Osteoblast (primary cell): ENCODE data around the gene CDKAL1. TPM values are rescaled to one million over a fixed set of nuclear protein-coding genes. Genes with fewer than 3 reads are reported as not detected.

ENCODE experiments used
- DNase-seq: peaks from one replicate; pipeline ENCODE4 v3.0.0; 2011; ENCODE audit warnings: low spot score, mixed read lengths; ENCODE audit not compliant: insufficient read length; ENCODE audit errors: missing footprints
- H2AFZ ChIP-seq: 2 replicates; pipeline ENCODE4 v1.6.0; 2011; ENCODE audit warnings: mild to moderate bottlenecking, low read length
- H3K27ac ChIP-seq: 2 replicates; pipeline ENCODE4 v1.5.1; 2011; ENCODE audit warnings: mild to moderate bottlenecking, low read depth, low read length, moderate library complexity
- H3K27me3 ChIP-seq: 2 replicates; pipeline ENCODE4 v1.6.0; 2012; ENCODE audit warnings: mild to moderate bottlenecking, control low read depth, inconsistent platforms, low read length, moderate library complexity; ENCODE audit not compliant: insufficient read depth
- H3K36me3 ChIP-seq: 2 replicates; pipeline ENCODE4 v1.5.1; 2011; ENCODE audit warnings: mild to moderate bottlenecking, low read length, control low read depth, moderate library complexity; ENCODE audit not compliant: insufficient read depth
- H3K4me1 ChIP-seq: 2 replicates; pipeline ENCODE4 v1.5.1; 2011; ENCODE audit warnings: mild to moderate bottlenecking, low read length, control low read depth, moderate library complexity; ENCODE audit not compliant: insufficient read depth
- H3K4me2 ChIP-seq: 2 replicates; pipeline ENCODE4 v1.6.0; 2011; ENCODE audit warnings: mild to moderate bottlenecking, low read length; ENCODE audit not compliant: insufficient read depth
- H3K4me3 ChIP-seq: fragments of 200-600 bp; sonication (generic); 3 replicates; pipeline ENCODE4 v1.5.1; 2012; ENCODE audit warnings: mild to moderate bottlenecking, low read length, inconsistent platforms; ENCODE audit not compliant: insufficient read depth
- H3K79me2 ChIP-seq: 2 replicates; pipeline ENCODE4 v1.6.0; 2012; ENCODE audit warnings: mild to moderate bottlenecking, low read length, control low read depth, inconsistent platforms; ENCODE audit not compliant: insufficient read depth
- H3K9me3 ChIP-seq: 2 replicates; pipeline ENCODE4 v1.5.1; 2011; ENCODE audit warnings: low read depth, low read length, control low read depth
- H4K20me1 ChIP-seq: 2 replicates; pipeline ENCODE4 v1.6.0; 2012; ENCODE audit warnings: mild to moderate bottlenecking, low read length, control low read depth; ENCODE audit not compliant: insufficient read depth
- total RNA-seq: library from RNA; depleted of rRNA; stranded (reverse); fragments of >200 nt; gene quantifications from 2 replicates; pipeline ENCODE4 v1.2.3, GENCODE V29; 2012
- TF ChIP-seq, protein P1 (sequence below): IDR thresholded peaks from 2 replicates; pipeline ENCODE4 v1.5.1; 2011; ENCODE audit warnings: mild to moderate bottlenecking, low read depth, low read length, moderate library complexity; ENCODE audit errors: extremely low read depth

The CDKAL1 gene
- total RNA-seq, 1 donor, result 18.5 TPM

DNA sequence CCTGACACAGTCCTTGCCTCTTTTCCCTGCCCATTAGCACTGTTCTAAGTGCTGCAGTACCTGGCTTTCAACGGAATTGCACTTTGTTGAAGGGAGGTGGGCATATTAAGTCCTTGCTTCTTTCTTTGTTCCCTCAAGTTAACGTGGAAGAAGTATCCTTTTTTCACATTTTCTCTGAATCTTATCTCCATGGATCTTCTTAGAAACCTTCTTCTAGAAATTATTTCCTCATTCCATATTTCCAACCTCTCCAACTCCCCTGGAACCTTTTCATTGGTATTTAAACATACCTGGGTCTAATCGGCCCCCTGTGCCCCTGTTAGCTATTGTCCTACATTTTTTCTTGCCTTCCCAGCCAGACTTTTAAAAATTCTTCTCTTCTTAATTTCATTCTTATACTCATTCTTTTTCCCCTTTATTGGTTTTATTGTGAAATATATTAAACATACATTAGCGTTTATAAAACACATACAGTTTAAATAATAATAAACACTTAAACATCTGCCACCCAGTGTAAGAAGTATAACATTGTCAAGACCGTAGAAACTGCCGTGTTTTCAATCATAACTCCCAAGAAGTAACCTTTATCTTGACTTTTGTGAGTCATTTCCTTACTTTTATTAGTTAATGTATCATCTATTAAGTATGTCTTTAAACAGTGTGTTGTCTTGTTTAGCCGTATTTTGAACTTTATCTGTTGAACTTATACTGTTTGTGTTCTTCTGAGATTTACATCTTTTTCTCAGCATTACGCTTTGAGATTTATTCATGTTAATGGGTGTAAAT, 118.2 kb downstream of the CDKAL1 start:
- Histone ChIP-seq H3K4me1 (no peaks in the 10 kb centered on the region), H3K79me2 (no peaks in the 10 kb centered on the region), H3K36me3 (no peaks in the 10 kb centered on the region), H3K9me3 (no peaks in the 10 kb centered on the region), H3K27me3 (no peaks in the 10 kb centered on the region), H4K20me1 (no peaks in the 10 kb centered on the region), H3K4me3 (no peak overlapping the region), H3K27ac (no peak overlapping the region), H2AFZ (no peak overlapping the region), H3K4me2 (no peak overlapping the region)
- DNase-seq, result no peak
- TF ChIP-seq, protein P1, sequence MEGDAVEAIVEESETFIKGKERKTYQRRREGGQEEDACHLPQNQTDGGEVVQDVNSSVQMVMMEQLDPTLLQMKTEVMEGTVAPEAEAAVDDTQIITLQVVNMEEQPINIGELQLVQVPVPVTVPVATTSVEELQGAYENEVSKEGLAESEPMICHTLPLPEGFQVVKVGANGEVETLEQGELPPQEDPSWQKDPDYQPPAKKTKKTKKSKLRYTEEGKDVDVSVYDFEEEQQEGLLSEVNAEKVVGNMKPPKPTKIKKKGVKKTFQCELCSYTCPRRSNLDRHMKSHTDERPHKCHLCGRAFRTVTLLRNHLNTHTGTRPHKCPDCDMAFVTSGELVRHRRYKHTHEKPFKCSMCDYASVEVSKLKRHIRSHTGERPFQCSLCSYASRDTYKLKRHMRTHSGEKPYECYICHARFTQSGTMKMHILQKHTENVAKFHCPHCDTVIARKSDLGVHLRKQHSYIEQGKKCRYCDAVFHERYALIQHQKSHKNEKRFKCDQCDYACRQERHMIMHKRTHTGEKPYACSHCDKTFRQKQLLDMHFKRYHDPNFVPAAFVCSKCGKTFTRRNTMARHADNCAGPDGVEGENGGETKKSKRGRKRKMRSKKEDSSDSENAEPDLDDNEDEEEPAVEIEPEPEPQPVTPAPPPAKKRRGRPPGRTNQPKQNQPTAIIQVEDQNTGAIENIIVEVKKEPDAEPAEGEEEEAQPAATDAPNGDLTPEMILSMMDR, result no peak

DNA sequence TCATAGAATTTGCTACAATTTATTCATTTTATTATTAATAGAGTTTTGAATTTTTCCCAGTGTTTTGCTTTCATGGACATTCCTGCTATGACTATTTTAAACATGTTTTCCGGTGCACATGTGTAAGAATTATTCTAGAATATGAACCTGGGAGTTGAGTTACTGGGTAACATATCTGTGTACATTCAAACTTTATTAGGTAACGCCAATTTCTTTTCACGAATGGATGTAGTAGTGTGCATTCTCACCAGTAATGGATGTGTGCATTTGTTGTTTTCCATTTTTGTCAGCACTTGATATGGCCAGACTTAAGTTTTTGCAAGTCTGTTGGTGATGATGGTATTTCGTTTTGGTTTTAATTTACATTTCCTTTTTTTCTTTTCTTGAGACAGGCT, 118.8 kb downstream of the CDKAL1 start:
- Histone ChIP-seq H3K4me1 (no peaks in the 10 kb centered on the region), H3K36me3 (no peaks in the 10 kb centered on the region), H3K79me2 (no peaks in the 10 kb centered on the region), H3K9me3 (no peaks in the 10 kb centered on the region), H3K27ac (no peak overlapping the region), H3K4me3 (no peak overlapping the region), H3K27me3 (no peaks in the 10 kb centered on the region), H2AFZ (no peak overlapping the region), H3K4me2 (no peak overlapping the region), H4K20me1 (no peaks in the 10 kb centered on the region)
- no peak for DNase-seq
- TF ChIP-seq, protein P1, result no peak

DNA sequence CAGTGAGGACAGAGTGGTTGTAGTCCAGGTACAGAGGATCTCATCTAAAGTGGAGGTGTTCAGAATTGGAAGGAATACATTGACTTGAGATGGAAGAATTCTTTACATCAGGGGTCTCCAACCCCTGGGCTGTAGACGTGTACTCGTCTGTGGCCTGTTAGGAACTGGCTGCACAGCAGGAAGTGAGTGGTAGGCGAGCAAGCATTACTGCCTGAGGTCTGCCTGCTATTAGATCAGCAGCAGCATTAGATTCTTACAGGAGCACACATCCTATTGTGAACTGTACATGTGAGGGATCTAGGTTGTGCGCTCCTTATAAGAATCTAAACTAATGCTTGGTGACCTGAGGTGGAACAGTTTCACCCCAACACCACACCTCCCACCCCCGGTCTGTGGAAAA, 121.1 kb downstream of the CDKAL1 start:
- Histone ChIP-seq H3K4me3 (no peak overlapping the region), H3K79me2 (no peaks in the 10 kb centered on the region), H2AFZ (no peak overlapping the region), H3K27ac (no peak overlapping the region), H3K27me3 (no peaks in the 10 kb centered on the region), H3K9me3 (no peaks in the 10 kb centered on the region), H3K36me3 (no peaks in the 10 kb centered on the region), H3K4me2 (no peak overlapping the region), H3K4me1 (no peaks in the 10 kb centered on the region), H4K20me1 (no peaks in the 10 kb centered on the region)
- TF ChIP-seq, protein P1, result no peak
- DNase-seq, result no peak

DNA sequence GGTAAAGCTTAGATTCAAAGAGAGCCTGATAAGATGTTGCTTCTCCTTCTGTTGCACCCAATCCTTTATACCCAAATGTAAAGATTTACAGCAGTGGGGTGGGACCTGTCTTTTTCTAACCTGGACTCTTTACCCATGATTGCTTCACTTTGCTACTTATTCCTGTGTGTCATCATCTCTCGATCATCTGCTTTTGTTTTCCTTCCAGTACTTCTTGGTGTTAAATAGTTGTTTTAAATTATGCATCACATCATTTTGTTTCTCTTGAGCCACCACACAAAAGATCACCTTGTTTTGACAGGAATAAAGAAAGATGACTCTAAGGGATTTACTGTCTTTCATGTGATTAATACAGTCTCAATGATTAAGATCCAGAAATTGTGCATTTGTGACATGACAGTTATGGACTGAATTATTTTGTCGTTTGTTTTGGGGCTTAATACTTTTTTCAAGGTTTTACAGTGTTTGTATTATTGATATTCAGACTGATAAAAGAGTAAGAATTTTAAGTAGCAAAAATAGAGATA, 123.1 kb downstream of the CDKAL1 start:
- no peaks in the 10 kb centered on the region for H3K27me3 ChIP-seq
- no peak for DNase-seq
- H2AFZ ChIP-seq, result no peak overlapping the region
- no peaks in the 10 kb centered on the region for H4K20me1 ChIP-seq
- H3K4me1 ChIP-seq, result peaks cover 7% of the 10 kb centered on the region
- H3K79me2 ChIP-seq, result no peaks in the 10 kb centered on the region
- H3K4me2 ChIP-seq, result no peak overlapping the region
- no peaks in the 10 kb centered on the region for H3K9me3 ChIP-seq
- no peaks in the 10 kb centered on the region for H3K36me3 ChIP-seq
- no peak overlapping the region for H3K4me3 ChIP-seq
- H3K27ac ChIP-seq, result no peak overlapping the region
- TF ChIP-seq, protein P1, result no peak
